H1 (cell line): Measurements from ENCODE around the gene PDCL3. TPM values are rescaled to one million over a fixed set of nuclear protein-coding genes. Genes with fewer than 3 reads are reported as not detected.

Source experiments
- CTCF ChIA-PET: fragments of 300-600 bp; sonication (Branson Sonifier 250); formaldehyde crosslinking; loops from one replicate; lab custom pipeline; 2021; ENCODE audit not compliant: partially characterized antibody; lab: Charles Lee
- POLR2A ChIA-PET: fragments of 300-600 bp; sonication (Branson Sonifier 250); formaldehyde crosslinking; loops from one replicate; lab custom pipeline; 2021; ENCODE audit warnings: inconsistent platforms; ENCODE audit not compliant: partially characterized antibody; lab: Charles Lee
- DNase-seq, 2 experiments: peaks; one replicate each; pipeline versions ENCODE4 v3.0.0 to v3.0.0-alpha.2; 2010 to 2022; ENCODE audit warnings: low spot score in 2 of 2, low read depth in 1 of 2, mixed read lengths in 1 of 2
- FAIRE-seq: peaks from 2 replicates; lab custom pipeline; 2011; peaks lifted over from hg19 to GRCh38; lab: Jason Lieb, UNC
- H2AFZ ChIP-seq: 2 replicates; pipeline ENCODE4 v1.8.1; 2012; ENCODE audit warnings: low read length, inconsistent platforms
- H2AK5ac ChIP-seq: 2 replicates; pipeline ENCODE4 v1.6.1; 2013; ENCODE audit warnings: low read depth, low read length
- H2BK120ac ChIP-seq: replicated peaks from 2 replicates; pipeline ENCODE3; 2013; ENCODE audit warnings: low read depth, low read length, inconsistent platforms
- H2BK12ac ChIP-seq: 2 replicates; pipeline ENCODE4 v1.6.1; 2013; ENCODE audit warnings: low read depth, low read length
- H2BK15ac ChIP-seq: 2 replicates; pipeline ENCODE4 v1.6.1; 2013; ENCODE audit warnings: low read length
- H2BK20ac ChIP-seq: 2 replicates; pipeline ENCODE4 v1.6.1; 2013; ENCODE audit warnings: low read length
- H2BK5ac ChIP-seq: 2 replicates; pipeline ENCODE4 v1.6.1; 2013; ENCODE audit warnings: low read depth, low read length
- H3K14ac ChIP-seq: 2 replicates; pipeline ENCODE4 v1.6.1; 2013; ENCODE audit warnings: inconsistent platforms; ENCODE audit not compliant: insufficient read length
- H3K18ac ChIP-seq: 2 replicates; pipeline ENCODE4 v1.6.1; 2013; ENCODE audit warnings: low read length; ENCODE audit errors: extremely low read depth
- H3K23ac ChIP-seq: 2 replicates; pipeline ENCODE4 v1.6.1; 2013; ENCODE audit warnings: inconsistent platforms; ENCODE audit not compliant: insufficient read length
- H3K23me2 ChIP-seq: 2 replicates; pipeline ENCODE4 v1.6.1; 2013; ENCODE audit warnings: low read depth, low read length
- H3K27ac ChIP-seq: 2 replicates; pipeline ENCODE4 v1.6.1; 2011; ENCODE audit warnings: low read depth, low read length, inconsistent platforms
- H3K27me3 ChIP-seq, 4 experiments: replicated peaks in 1 of 4; 1 replicate in 1 of 4; 2 replicates in 3 of 4; pipeline versions ENCODE4 v1.6.1 to v1.8.1; 2011 to 2013; ENCODE audit warnings: low read length in 3 of 4, mild to moderate bottlenecking in 3 of 4, inconsistent platforms in 2 of 4, mixed read lengths in 2 of 4, moderate library complexity in 1 of 4; ENCODE audit not compliant: control insufficient read depth in 3 of 4, insufficient read depth in 3 of 4; ENCODE audit errors: extremely low read depth in 1 of 4
- H3K36me3 ChIP-seq, 4 experiments: 2 replicates each; pipeline versions ENCODE4 v1.6.1 to v1.8.1; 2011 to 2013; ENCODE audit warnings: mild to moderate bottlenecking in 4 of 4, low read length in 3 of 4, moderate library complexity in 2 of 4, control low read depth in 1 of 4, inconsistent platforms in 1 of 4; ENCODE audit not compliant: insufficient read depth in 4 of 4, control insufficient read depth in 2 of 4
- H3K4ac ChIP-seq: replicated peaks from 2 replicates; pipeline ENCODE3; 2013; ENCODE audit warnings: low read length, low read depth, mixed read lengths, inconsistent platforms; ENCODE audit not compliant: insufficient read length
- H3K4me1 ChIP-seq, 4 experiments: replicated peaks in 1 of 4; 1 replicate in 1 of 4; 2 replicates in 3 of 4; pipeline versions ENCODE4 v1.6.1 to v1.8.1; 2011 to 2013; ENCODE audit warnings: low read length in 3 of 4, inconsistent platforms in 2 of 4, mixed read lengths in 1 of 4; ENCODE audit not compliant: insufficient read depth in 4 of 4, control insufficient read depth in 3 of 4
- H3K4me2 ChIP-seq, 2 experiments: 2 replicates each; pipeline versions ENCODE4 v1.6.1 to v1.8.1; 2011 to 2013; ENCODE audit warnings: low read depth in 2 of 2, low read length in 2 of 2, control low read depth in 1 of 2, inconsistent platforms in 1 of 2, mild to moderate bottlenecking in 1 of 2; ENCODE audit not compliant: insufficient read depth in 1 of 2
- H3K4me3 ChIP-seq, 4 experiments: fragments of 200-600, 300-600 bp in 1 of 4; sonication (generic), shearing (Covaris generic), sonication (Bioruptor Twin) in 1 of 4; 2 replicates each; pipeline versions ENCODE4 v1.5.1 to v1.8.1; 2011 to 2016; ENCODE audit warnings: low read length in 4 of 4, low read depth in 3 of 4, control low read depth in 2 of 4, inconsistent platforms in 2 of 4, mild to moderate bottlenecking in 2 of 4, mixed read lengths in 1 of 4, moderate library complexity in 1 of 4; ENCODE audit not compliant: insufficient read depth in 2 of 4; ENCODE audit errors: extremely low read depth in 1 of 4
- H3K56ac ChIP-seq: replicated peaks from 2 replicates; pipeline ENCODE3; 2013; ENCODE audit warnings: low read depth, mild to moderate bottlenecking, mixed read lengths, low read length, inconsistent platforms; ENCODE audit not compliant: insufficient read length
- H3K79me1 ChIP-seq: 2 replicates; pipeline ENCODE4 v1.6.1; 2013; ENCODE audit warnings: low read depth, low read length, control low read depth
- H3K79me2 ChIP-seq, 2 experiments: 2 replicates each; pipeline versions ENCODE4 v1.6.1 to v1.8.1; 2012 to 2013; ENCODE audit warnings: low read length in 2 of 2, mild to moderate bottlenecking in 2 of 2, inconsistent platforms in 1 of 2; ENCODE audit not compliant: insufficient read depth in 2 of 2, control insufficient read depth in 1 of 2
- H3K9ac ChIP-seq, 4 experiments: replicated peaks in 1 of 4; 1 replicate in 1 of 4; 2 replicates in 3 of 4; pipeline versions ENCODE4 v1.6.1 to v1.8.1; 2011 to 2013; ENCODE audit warnings: low read depth in 3 of 4, low read length in 3 of 4, control low read depth in 2 of 4, mild to moderate bottlenecking in 2 of 4, moderate library complexity in 2 of 4, inconsistent platforms in 1 of 4; ENCODE audit errors: extremely low read depth in 1 of 4
- H3K9me3 ChIP-seq, 2 experiments: 2 replicates each; pipeline versions ENCODE4 v1.6.1 to v1.8.1; 2012 to 2013; ENCODE audit warnings: mild to moderate bottlenecking in 2 of 2, moderate library complexity in 2 of 2, control low read depth in 1 of 2, inconsistent platforms in 1 of 2, low read depth in 1 of 2, low read length in 1 of 2, mixed read lengths in 1 of 2; ENCODE audit not compliant: insufficient read depth in 2 of 2
- H4K20me1 ChIP-seq, 2 experiments: replicated peaks in 1 of 2; 2 replicates each; pipeline versions ENCODE3 to v1.8.1; 2011 to 2013; ENCODE audit warnings: inconsistent platforms in 2 of 2, low read length in 2 of 2, mild to moderate bottlenecking in 1 of 2; ENCODE audit not compliant: insufficient read depth in 2 of 2, control insufficient read depth in 1 of 2
- H4K5ac ChIP-seq: 2 replicates; pipeline ENCODE4 v1.6.1; 2013; ENCODE audit warnings: low read length, low read depth, mixed read lengths, inconsistent platforms; ENCODE audit not compliant: insufficient read length
- H4K8ac ChIP-seq: 2 replicates; pipeline ENCODE4 v1.8.0; 2013; ENCODE audit warnings: mild to moderate bottlenecking, moderate library complexity, low read length, inconsistent platforms; ENCODE audit not compliant: insufficient read depth; ENCODE audit errors: extremely low read depth
- H4K91ac ChIP-seq: replicated peaks from 2 replicates; pipeline ENCODE3; 2013; ENCODE audit warnings: low read length, mixed read lengths, inconsistent platforms; ENCODE audit not compliant: insufficient read length
- BCL11A ChIP-seq, 2 experiments: IDR thresholded peaks; one replicate each; pipeline ENCODE4 v1.6.1; 2011; ENCODE audit warnings: low read depth in 2 of 2, low read length in 2 of 2, mild to moderate bottlenecking in 2 of 2
- CBX5 ChIP-seq: fragments of 300-800, 300-1000 bp; sonication (generic); IDR thresholded peaks from 2 replicates; pipeline ENCODE4 v1.7.1; 2016; ENCODE audit warnings: antibody characterized with exemption, low read length, low read depth
- CHD1 ChIP-seq: IDR thresholded peaks from 2 replicates; pipeline ENCODE4 v1.6.1; 2012; ENCODE audit warnings: low read depth, low read length, improper control_type of control experiment
- CREB1 ChIP-seq: IDR thresholded peaks from 2 replicates; pipeline ENCODE4 v1.6.1; 2012; ENCODE audit warnings: inconsistent platforms
- RFX5 ChIP-seq: IDR thresholded peaks from 2 replicates; pipeline ENCODE4 v1.6.1; 2011; ENCODE audit warnings: low read depth, low read length, improper control_type of control experiment, borderline replicate concordance
- SIN3A ChIP-seq, 2 experiments: IDR thresholded peaks in 1 of 2; conservative IDR thresholded peaks in 1 of 2; 2 replicates each; pipeline ENCODE4 v1.6.1; 2011 to 2012; ENCODE audit warnings: low read length in 2 of 2, improper control_type of control experiment in 1 of 2, low read depth in 1 of 2, mild to moderate bottlenecking in 1 of 2
- WGBS, 2 experiments: shearing (Covaris generic) in 1 of 2; methylation state at CpG; one replicate each; pipeline versions ENCODE4 v1.1.6 to v1.1.7; 2013 to 2015; ENCODE audit warnings: low lambda C conversion rate in 2 of 2, mixed read lengths in 2 of 2, inconsistent platforms in 1 of 2, low coverage in 1 of 2, missing lambda C conversion rate in 1 of 2; ENCODE audit not compliant: insufficient replicate concordance in 2 of 2, insufficient coverage in 1 of 2, insufficient read length in 1 of 2; ENCODE audit errors: extremely low coverage in 1 of 2, missing lambda C conversion rate in 1 of 2; 5-methylcytosine and 5-hydroxymethylcytosine counted together
- long read RNA-seq, 2 experiments: library from RNA in 1 of 2; library from capped mRNA in 1 of 2; stranded (forward); transcript quantifications; one replicate each; pipeline ENCODE4 v2.0.0, GENCODE V29; 2021; ENCODE audit warnings: inconsistent platforms in 1 of 2
- polyA minus RNA-seq, 3 experiments: library from RNA; depleted of rRNA, polyadenylated mRNA; stranded (reverse); fragments of >200 nt; gene quantifications; 1 replicate in 2 of 3; 2 replicates in 1 of 3; pipeline ENCODE4 v1.2.3, GENCODE V29; 2011
- polyA plus RNA-seq, 7 experiments: library from polyadenylated mRNA; depleted of rRNA in 3 of 7; stranded (reverse) in 5 of 7; unstranded in 2 of 7; fragments of >200 nt in 5 of 7; fragments of 200-250 nt in 2 of 7; gene quantifications; 1 replicate in 5 of 7; 2 replicates in 1 of 7; 4 replicates in 1 of 7; pipeline versions ENCODE4 v1.2.1 to v1.2.3, GENCODE V29; 2011 to 2013; ENCODE audit warnings: missing spikeins in 2 of 7, mixed read lengths in 2 of 7
- total RNA-seq: library from RNA; stranded (reverse); fragmentation: NEBNext Ultra II Directional; extraction: Animal tissue kit (Norgen Biotek cat#: 25700); gene quantifications from 2 replicates; pipeline ENCODE4 v1.2.1, GENCODE V29; 2021

Gene PDCL3
- total RNA-seq (29.4 TPM in 2 replicates), polyA plus RNA-seq (2011; rRNA removed) (9.5 and 19.8 TPM in 2 replicates), polyA minus RNA-seq (2011; rRNA and poly(A)+ RNA removed) (7.6 and 9.7 TPM in 2 replicates)
- 24.7 TPM for polyA plus RNA-seq (2011; cell fraction: cytosol; rRNA removed)
- polyA plus RNA-seq (2011; cell fraction: nucleus; rRNA removed), result 3.8 TPM
- 31.3 to 48.6 TPM (median 33.8 TPM) in 4 replicates for polyA plus RNA-seq (2012, experiment 1 of 2)
- polyA plus RNA-seq (2012, experiment 2 of 2), result 12.3 TPM
- 26.4 TPM for polyA plus RNA-seq (2013, experiment 1 of 2)
- 27.4 TPM for polyA plus RNA-seq (2013, experiment 2 of 2)
- 7.1 TPM for polyA minus RNA-seq (2011; cell fraction: cytosol; rRNA and poly(A)+ RNA removed)
- polyA minus RNA-seq (2011; cell fraction: nucleus; rRNA and poly(A)+ RNA removed), result 8.5 TPM
- long read RNA-seq, experiment 1, transcript PDCL3-201 (6 exons, 1,337 nt), result major isoform, 15 of 36 reads
- long read RNA-seq, experiment 1, partial matches to known transcripts, result 21 of 36 reads
- long read RNA-seq, experiment 1, other reads (novel, unspliced or antisense), result 0 of 36 reads
- long read RNA-seq, experiment 2, transcript PDCL3-201 (6 exons, 1,337 nt), result major isoform, 67 of 92 reads
- long read RNA-seq, experiment 2, partial matches to known transcripts, result 22 of 92 reads
- long read RNA-seq, experiment 2, other reads (novel, unspliced or antisense), result 3 of 92 reads

GRCh38 chr2:100562613-100563406 lies at the start of gene PDCL3:
Gene PDCL3, plus strand, starts transcription at chr2:100562993. Its CDS starts 75 bp downstream, at chr2:100563068.
- Histone ChIP-seq H3K27me3 (no peaks in the 10 kb centered on the region), H3K4me3 (peak within 1 kb of the TSS; percentile 83 to 98 (median 94)), H2BK5ac (peak within 1 kb of the TSS; percentile 88), H4K5ac (peak within 1 kb of the TSS; percentile 92), H2BK120ac (no peak within 1 kb of the TSS), H3K79me1 (no peaks in the 10 kb centered on the region; the same call in 1 of the 2 replicates), H4K20me1 (peaks cover 0 to 2% of the 10 kb centered on the region in 2 experiments), H3K14ac (no peak within 1 kb of the TSS), H2BK15ac (0 out of 2 replicates have a peak within 1 kb of the TSS, but pooled peaks have one; percentile 94), H3K4ac (peak within 1 kb of the TSS; percentile 99), H3K4me2 (peak within 1 kb of the TSS; percentile 63 to 81), H2AK5ac (0 out of 2 replicates have a peak within 1 kb of the TSS, but pooled peaks have one; percentile 10), H2AFZ (peak within 1 kb of the TSS; percentile 97), H3K9me3 (no peaks in the 10 kb centered on the region), H2BK20ac (no peak within 1 kb of the TSS), H3K56ac (peak within 1 kb of the TSS; percentile 86), H3K23me2 (peaks cover 3% of the 10 kb centered on the region), H3K79me2 (peaks cover 0 to 11% of the 10 kb centered on the region in 2 experiments; a peak in 1 of 4 replicates), H2BK12ac (0 out of 2 replicates have a peak within 1 kb of the TSS, but pooled peaks have one; percentile 22), H3K36me3 (peaks cover 2 to 9% (median 6%) of the 10 kb centered on the region in 4 experiments; a peak in 4 of 8 replicates), H4K91ac (peak within 1 kb of the TSS; percentile 76), H3K27ac (peak within 1 kb of the TSS; percentile 95), H3K9ac (peak within 1 kb of the TSS; percentile 78 to 95 (median 88)), H3K23ac (no peak within 1 kb of the TSS), H3K4me1 (peaks cover 2 to 7% (median 5%) of the 10 kb centered on the region in 4 experiments; a peak in 5 of 7 replicates), H3K18ac (peak within 1 kb of the TSS; percentile 93; the same call in 1 of the 2 replicates), H4K8ac (peak within 1 kb of the TSS; percentile 95)
- POLR2A ChIA-PET, result interaction anchor here (0.7 to 3.8 kb wide), 25 partner anchors 9 to 444 kb away, joined by 3 to 25 read pairs (median 4); partner anchors contain the start of genes NMS and RPL31
- 2% methylated on average over 38 of the region's 62 CpGs; no CpG with 5 or more reads in 1 of the 2 experiments for WGBS, 2 experiments
- FAIRE-seq, result peak; percentile 7
- CTCF ChIA-PET, result interaction anchor here (1.0 to 2.5 kb wide), 3 partner anchors 44 to 300 kb away, joined by 3 to 6 read pairs (median 5); no protein-coding TSS in a partner anchor
- peak; percentile 93 to 95 for DNase-seq
- TF ChIP-seq CBX5 (no peak), CREB1 (peak; percentile 95), BCL11A (IDR thresholded peaks at IDR 0.05; ENCODE audit: low read depth in 2 of 2, low read length in 2 of 2) (no peak), SIN3A (conservative IDR thresholded peaks at IDR 0.05 in 1 of 2, IDR thresholded peaks at IDR 0.05 in 1 of 2; ENCODE audit: low read depth in 1 of 2, low read length in 2 of 2) (peak in 1 of 2 experiments; percentile 18; a peak in 1 of 4 replicates), CHD1 (no peak), RFX5 (no peak)
